GM19372 (cell line): ENCODE data around the gene RFX1.

ENCODE experiments used
- ATAC-seq: cut with Tn5 transposase; IDR thresholded peaks from one replicate; pipeline ENCODE4 v1.9.1; 2021; ENCODE audit warnings: mild to moderate bottlenecking, low read depth, moderate library complexity; ENCODE audit not compliant: unreplicated experiment

Gene RFX1

DNA sequence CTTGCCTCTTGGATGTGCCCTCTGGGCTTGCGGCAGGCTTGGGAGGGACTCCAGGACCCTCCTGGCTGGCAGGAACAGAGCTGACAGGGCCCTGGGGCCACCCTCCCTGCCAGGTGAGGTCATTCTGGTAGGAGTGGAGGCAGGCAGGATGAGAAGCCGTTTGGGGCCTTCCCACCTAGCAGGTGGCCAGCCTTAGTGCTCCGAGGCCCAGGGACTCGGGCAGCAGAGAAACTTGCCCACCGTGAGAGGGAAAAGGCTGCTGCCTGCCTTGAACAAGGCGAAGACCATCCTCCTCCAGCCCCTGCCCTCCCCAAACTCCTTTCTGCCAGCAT is 8.5 kb downstream of the RFX1 start:
- ATAC-seq = no peak

DNA sequence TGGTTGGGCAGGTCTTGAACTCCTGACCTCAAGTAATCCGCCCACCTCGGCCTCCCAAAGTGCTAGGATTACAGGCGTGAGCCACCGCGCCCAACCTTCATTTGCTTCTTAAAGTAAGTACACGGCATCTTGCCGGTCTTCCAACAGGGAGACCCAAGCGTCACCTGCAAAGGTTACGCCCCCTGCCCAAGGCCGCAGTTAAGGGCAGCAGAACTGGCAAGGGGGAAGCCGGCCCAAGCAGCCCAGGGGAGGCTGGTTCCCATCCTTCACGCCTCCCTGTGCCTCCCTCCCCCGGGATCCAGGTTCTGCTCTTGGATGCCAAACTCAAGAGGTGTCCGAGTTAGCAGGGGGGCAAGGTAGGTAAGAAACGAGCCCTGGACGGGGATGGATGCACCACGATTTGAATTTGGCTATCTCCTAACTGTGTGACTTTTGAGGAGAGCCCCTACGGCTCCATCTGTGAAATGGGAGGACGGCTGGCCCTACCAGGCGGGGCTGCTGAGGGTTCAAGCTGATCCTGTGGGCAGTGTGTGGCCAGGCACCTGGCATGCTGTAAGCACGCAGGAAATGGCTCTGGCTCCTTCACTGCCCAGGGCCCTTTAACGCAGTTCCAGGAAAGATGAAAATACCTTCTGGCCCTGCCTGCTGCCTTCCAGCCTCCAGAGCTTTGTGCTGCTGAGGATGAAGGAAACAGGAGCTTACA is 9.0 kb downstream of the RFX1 start:
- ATAC-seq = no peak

DNA sequence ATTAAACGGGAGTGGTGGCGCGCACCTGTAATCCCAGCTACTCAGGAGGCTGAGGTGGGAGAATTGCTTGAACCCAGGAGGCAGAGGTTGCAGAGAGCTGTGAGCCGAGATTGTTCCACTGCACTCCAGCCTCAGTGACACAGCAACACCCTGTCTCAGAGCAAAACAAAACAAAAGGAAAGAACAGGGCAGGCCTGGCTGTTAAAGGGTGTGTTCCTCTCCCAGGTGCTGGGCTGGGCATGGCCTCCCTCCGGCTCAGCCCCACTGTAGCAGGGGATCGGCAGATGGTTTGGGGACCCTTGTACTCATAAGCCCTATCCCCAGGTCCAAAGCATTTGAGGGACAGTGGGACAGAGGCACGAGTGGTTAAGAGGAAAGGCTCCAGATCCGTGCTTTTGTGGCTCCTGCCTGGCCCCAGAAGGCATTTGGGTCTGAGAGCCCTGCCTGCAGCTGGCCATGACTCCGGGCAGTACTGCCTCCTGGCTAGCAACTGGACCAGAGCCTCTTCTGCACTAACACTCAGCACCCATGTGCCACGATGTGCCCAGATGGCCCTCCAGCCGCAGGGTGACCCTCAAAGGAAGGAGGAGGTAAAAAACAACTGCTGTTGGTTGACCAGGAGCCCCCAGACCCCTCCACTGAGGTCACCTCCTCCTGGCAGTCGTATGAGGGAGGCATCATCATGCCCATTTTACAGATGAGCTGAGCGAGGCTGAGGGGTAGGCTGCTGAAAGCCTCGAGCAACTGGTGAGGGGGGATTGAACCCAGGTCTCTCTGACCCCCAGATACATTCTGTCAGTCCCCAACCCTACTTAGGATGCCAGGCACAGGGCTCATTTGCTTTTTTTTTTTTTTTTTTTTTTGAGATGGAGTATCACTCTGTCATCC is 10.0 kb downstream of the RFX1 start:
- no peak for ATAC-seq

- ATAC-seq = no peak
These were observed 10.9 kb downstream of the RFX1 start for GRCh38 chr19:13995017-13995728.

DNA sequence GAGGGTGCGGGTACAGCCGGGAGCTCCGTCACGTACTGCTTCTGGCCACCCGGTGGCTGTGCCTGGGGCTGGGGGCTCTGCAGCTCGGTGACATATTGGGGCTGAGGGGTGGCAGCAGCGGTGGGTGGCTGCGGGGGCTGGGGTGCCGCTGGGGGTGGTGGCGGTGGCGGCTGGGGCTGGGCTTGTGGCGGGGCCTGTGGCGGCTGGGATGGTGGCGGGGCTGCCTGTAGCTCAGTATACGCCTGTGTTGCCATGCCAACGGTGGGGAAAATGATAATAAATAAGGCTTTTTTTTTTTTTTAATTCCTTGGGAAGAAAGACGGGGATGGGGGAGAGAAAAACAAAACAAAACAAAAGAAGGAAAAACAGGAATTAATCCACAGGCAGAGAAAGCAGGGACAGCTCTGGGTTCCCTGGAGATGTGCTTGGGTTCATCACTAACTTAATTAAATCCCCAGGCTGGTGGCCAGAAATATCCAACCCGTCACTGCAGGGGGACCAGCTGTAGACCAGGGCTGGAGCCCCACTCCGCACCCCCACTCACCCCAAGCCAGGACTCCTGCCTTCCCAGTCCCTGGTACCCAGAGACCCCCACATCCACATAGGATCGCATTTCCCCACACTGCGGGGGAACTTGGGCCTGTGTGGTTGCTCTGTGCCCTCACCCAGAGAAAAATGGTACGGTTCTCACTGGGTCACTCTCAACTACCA is 12.4 kb downstream of the RFX1 start:
- no peak for ATAC-seq

GRCh38 chr19:13992025-13992424 is 14.1 kb downstream of the RFX1 start:
- ATAC-seq = no peak

DNA sequence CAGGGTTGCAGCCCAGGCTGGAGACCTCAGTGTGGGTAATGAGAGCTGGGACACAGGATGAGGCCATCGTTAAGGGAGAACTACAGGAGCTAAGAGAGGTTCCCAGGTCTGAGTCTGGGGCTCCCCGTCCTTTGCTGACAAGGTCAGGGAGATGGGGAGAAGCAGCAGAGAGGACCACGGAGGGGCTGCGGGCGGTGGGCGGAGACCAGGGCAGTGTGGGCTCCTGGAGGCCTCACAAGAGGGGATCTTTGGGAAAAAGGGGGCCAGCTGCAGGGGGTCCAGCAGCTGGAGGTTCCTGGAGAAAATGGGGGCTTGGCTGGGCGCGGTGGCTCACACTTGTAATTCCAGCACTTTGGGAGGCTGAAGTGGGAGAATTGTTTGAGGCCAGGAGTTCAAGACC is 16.0 kb downstream of the RFX1 start:
- no peak for ATAC-seq

DNA sequence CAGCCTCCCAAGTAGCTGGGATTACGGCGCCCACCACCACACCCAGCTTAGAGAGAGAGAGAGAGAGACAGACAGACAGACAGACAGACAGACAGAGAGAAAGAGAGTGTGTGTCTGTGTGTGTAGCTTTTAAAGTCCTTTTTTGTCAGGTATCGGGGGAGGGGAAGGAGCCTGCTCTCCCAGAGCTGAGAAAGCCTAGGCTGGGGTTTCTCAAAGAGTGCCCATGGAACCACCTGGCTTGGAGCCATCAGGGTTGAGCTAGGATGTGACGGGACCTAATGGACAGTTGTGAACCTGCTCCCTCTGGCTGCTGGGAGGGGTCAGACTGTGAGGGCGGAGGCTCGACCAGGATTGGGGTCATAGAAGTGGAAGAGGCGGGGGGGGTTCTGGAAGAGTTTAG is 16.6 kb downstream of the RFX1 start:
- ATAC-seq = no peak

GRCh38 chr19:13987101-13987890 is 18.8 kb downstream of the RFX1 start:
- no peak for ATAC-seq

DNA sequence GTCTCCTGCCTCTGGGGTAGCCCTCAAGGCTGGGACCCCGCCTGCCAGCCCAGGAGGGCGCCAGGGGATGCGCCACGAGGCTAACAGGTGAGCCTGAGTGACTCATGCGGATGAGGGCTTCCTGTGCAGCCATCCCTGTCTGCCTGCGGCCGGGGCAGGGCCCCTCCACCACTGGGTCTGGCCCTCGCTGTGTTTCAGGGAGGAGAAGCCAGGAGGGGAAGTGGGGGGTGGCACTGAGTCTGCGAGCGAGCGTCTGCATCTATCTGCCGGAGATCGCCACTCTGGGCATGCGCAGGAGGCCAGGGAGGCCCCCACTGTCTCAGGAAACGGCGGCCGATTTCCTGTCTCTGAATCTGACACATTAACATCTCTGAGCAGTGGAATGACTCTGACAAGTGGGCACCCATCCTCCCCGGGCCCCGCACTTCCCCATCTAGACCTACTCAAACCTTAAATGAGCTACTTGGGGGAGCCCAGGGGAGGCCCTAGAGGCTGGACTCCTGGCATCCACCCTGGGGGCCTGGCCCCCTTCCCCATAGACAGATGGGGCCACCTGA is 19.7 kb downstream of the RFX1 start:
- ATAC-seq = peak; percentile 76

- ATAC-seq = no peak
These were observed 20.3 kb downstream of the RFX1 start for GRCh38 chr19:13985771-13986347.

- ATAC-seq = no peak
These were observed 21.0 kb downstream of the RFX1 start for GRCh38 chr19:13984875-13985741.

GRCh38 chr19:13984186-13984585 is 21.9 kb downstream of the RFX1 start:
- ATAC-seq = no peak

DNA sequence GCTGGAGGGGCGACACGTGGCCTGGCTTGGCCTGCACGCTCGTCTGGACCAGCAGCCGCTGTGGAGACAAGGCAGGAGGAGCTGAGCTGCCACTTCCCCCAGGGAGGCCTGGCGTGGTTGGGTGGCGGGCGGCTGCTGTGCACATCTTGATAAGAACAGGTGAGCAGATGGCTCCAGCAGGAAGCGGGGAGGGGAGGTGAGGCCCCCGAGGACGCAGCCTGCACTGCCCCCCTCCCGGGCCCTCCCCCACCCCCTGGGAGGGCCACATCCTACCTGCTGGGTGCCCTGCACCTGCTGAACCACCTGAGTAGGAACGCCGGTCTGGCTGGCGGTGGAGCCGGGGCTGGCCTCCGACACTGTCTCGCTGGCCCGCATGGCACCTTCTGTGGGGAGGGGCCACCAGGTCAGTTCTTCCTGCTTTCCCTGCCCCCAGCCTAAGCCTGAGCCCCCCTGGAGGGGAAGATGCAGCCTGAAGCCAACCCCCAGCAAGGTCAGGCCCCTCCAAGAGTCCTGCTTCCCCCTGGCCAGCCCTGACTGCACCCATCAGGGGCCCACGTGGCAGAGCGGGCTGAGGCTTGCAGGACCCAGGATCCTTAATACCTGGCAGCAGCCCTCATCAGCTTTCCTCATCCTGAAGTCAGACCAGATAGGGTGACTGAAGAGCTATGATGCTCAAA is 22.8 kb downstream of the RFX1 start:
- ATAC-seq = no peak

DNA sequence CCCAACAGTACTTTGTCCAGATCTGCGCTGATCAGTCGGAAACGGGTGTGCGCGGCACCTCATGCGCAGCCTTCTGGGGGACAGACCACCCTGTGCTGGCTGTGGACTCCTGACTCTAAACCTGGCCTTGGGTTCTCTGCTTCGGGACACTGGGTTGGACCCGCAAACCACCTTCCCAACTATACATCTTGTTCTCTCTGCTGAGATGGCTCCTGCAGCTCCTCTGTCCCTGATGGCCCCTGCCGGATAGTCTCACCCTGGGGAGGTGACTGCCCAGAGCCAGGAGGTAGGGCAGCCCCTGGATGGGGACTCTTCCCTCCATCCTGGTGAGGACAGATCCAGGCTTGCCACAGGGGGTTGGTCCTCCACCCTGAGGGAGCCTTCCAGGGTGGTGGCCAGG is 23.3 kb downstream of the RFX1 start:
- ATAC-seq = no peak

DNA sequence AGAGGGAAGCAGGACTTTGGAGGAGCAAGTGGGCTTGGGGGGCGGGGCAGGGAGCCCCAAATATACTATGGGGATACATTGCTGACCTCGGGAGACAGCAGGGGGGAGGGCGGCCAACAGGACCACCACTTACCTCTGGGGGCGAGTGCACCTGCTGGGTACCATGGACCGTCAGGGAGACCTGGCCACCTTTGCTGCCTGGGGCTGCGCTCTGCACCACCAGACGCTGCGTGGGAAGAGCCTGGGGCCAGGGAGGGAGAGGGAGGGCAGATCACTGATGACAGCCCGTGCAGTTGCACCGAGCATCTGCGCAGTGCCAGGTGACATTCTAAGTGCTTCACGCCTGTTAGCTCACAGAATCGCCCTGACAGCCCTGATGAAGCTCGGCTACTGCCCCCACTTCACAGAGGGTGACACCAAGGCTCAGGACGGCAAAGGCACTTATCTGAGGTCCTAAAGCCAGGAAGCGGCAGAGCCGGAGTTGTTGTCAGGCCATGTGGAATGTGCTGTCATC is 24.1 kb downstream of the RFX1 start:
- ATAC-seq = no peak

DNA sequence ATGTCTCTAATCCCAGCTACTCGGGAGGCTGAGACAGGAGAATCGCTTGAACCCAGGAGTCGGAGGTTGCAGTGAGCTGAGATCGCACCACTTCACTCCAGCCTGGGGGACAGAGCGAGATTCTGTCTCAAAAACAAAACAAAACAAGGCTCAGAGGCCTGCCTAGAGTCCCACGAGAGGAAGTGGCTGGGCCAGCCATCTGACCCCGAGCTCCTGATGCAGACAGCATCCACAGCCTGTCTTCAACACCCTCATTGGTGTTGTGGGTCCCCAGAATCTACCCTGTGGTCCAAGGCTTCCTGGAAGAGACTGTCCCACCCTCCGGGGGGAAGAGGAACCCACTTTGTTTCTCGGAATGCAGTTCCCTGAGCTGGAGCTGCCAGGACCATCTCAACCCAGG is 24.7 kb downstream of the RFX1 start:
- no peak for ATAC-seq

- no peak for ATAC-seq
These were observed 25.1 kb downstream of the RFX1 start for GRCh38 chr19:13981021-13981420.
